UCSD-AML1 (cell line): ENCODE measurements around the gene IL4R.
"Not testable (repeated sequence)": the region's sequence is repeated elsewhere in the genome, so short reads cannot be mapped to it uniquely, and the experiment has no call there.

Source experiments
- DNase-seq: peaks from one replicate; lab custom pipeline; 2025; ENCODE audit not compliant: unreplicated experiment; lab: John Stamatoyannopoulos, UW

IL4R gene

DNA sequence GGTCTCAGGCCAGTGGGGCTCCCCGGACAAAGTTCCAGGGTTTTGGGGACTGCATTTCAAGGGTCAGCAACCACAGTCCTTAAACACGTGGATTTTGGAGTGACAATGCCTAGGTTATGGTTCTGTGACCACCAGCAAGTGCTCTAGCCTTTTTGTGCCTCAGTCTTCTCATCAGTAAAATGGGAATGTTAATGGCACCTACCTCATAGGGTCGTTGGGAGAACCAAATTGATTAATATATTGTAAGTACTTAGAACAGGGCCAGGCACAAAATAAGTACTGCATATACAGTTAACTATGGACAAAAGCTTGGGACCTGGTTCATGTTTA, 13.8 kb downstream of the IL4R start:
- DNase-seq = no peak

GRCh38 chr16:27328937-27329336, 15.2 kb downstream of the IL4R start:
- no peak for DNase-seq

DNA sequence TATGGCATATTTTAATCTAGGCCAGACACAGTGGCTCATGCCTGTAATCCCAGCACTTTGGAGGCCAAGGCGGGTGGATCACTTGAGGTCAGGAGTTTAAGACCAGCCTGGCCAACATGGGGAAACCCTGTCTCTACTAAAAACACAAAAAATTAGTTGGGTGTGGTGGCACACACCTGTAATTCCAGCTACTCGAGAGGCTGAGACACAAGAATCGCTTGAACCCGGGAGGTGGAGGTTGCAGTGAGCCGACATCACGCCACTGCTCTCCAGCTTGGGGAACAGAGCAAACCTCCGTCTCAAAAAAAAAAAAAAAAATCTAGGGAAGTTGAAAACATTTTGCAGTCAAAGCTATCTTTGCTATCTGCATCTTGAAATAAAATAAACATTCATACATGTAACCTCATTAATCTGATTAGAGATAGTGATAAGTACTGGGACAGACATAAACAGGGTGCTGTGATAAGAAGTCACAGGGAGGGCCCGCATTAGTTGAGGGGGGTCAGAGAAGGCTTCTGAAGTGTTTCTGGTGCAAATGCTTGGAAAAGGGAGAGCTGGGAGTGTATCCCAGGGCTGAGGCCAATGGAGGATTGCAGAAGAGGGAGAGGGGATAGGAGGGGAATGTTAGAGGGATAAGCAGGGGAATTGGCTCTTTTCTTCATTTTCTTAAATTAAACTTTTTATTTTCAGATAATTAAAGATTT, 15.8 kb downstream of the IL4R start:
- not testable (repeated sequence) for DNase-seq

GRCh38 chr16:27330542-27330941, 16.8 kb downstream of the IL4R start:
- DNase-seq = no peak

GRCh38 chr16:27332105-27332504, 18.3 kb downstream of the IL4R start:
- DNase-seq = no peak

- no peak for DNase-seq
Observed at GRCh38 chr16:27333104-27333503, 19.3 kb downstream of the IL4R start.

DNA sequence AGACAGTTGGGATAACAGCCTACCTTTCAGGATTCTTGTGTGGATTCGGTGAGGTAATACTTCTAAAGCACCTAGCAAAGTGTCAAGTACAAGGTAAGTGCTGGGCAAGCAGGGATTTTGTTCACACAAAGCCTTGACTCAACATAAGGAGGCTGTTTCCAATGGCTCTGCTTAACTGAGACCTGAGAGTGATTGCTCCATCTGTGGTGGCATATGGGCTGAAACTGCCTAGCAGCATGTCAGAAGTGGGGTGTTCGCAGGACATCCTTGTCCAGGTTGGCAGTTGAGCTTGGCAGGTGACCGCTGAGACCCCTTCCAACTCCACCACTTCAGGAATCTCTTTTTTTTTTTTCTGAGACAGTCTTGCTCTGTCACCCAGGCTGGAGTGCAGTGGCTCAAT, 19.8 kb downstream of the IL4R start:
- DNase-seq = no peak

DNA sequence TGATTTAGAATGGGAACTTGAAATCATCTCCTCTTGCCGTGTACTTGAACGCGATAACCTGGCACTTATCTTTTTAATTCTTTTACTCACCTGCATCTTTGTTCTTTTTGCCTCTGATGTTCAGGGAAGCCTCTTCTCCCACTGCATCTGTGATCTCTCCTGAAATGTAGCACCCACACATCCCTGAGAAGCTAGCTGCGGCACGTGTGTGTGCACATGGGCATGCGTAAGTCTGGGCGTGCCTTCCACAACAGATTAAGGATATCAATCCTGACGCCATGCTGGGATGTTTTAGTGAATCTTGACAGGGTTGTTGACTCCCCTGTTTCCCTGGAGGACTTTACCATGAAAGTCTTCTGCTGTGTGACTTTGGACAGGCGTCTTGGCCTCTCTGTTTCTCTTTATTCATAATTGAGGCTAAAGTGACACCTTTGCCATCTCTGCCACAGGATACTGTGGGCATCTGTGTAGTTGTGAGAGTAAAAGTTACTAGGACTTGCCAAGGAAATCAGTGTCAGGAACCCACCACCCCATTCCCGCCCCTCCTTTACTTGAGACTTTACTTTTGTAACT, 20.5 kb downstream of the IL4R start:
- no peak for DNase-seq

DNA sequence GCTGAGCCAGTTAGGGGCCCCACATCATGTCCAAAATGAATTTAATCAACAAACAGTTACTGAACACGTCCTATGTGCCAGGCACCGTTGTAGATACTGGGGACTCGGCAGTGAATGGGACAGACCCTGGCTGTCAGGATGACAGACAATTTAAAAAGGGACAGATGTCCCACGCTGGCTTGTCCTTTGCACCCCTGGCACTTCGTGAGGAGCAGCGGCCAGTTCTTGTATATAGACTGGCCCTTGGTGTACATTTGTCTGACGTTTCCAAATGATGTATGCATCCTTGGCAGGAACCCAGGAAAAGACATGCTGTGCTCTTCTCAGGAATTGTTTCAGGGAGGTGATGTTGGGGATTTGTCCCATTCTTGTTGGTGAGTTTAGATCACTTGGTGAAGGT, 21.1 kb downstream of the IL4R start:
- no peak for DNase-seq

- no peak for DNase-seq
Observed at GRCh38 chr16:27335349-27336053, 21.7 kb downstream of the IL4R start.

GRCh38 chr16:27337024-27337423, 23.2 kb downstream of the IL4R start:
- no peak for DNase-seq

DNA sequence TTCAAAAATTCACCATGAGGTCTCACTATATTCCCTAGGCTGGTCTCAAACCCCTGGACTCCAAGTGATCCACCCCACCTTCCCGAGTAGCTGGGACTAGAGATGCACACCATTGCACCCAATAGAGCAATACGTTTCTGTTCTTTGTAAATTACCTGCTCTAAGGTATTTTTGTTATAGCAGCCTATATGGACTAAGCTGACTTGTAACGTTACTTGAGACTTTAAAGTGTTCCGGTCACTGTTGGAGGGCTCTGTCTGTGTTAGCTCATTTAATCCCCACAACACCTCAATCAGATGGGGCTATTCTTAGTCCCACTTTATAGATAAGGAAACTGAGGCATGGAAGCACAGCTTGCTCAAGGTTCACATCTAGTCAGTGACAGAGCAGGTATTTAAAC, 25.4 kb downstream of the IL4R start:
- DNase-seq = no peak

DNA sequence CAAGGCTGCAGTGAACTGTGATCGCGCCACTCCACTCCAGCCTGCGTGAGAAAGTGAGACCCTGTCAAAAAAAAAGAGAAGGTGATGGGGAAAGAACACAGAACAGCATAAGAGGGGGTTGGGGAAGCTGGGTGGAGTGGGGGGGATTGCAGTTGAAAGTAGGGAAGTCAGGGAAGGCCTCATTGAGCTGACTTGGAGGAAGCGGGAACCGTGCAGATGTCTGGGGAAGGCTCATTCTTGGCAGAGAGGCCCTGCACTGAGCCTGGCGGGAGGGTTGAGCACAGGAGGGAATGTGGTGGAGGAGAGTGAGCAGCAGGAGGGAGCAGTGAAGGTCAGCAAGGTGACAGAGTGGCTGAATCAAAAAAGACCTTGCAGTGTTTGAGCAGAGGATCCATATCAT, 26.9 kb downstream of the IL4R start:
- no peak for DNase-seq

DNA sequence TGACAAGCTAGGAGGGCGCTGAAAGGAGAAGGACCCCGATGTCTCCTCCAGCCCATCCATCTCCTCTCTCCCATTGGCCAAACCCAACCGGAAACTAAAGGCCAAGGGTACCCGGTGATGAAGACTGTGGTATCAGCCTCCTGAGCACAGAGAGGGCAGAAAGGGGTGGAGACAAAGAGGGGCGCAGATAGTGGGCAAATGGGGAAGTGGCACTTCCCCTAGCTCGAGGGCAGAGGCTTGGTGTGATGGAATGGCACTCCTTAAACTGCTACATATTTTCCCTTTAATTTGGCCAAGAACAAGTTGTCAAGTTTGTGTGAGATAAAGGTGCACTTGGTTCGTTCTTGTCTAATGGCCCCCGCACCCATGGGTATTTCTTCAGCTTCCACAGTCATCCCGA, 27.8 kb downstream of the IL4R start:
- no peak for DNase-seq

- no peak for DNase-seq
Observed at GRCh38 chr16:27341971-27342370, 28.2 kb downstream of the IL4R start.

GRCh38 chr16:27344721-27345120, 30.9 kb downstream of the IL4R start:
- DNase-seq = no peak

GRCh38 chr16:27345201-27345600, 31.4 kb downstream of the IL4R start:
- no peak for DNase-seq

GRCh38 chr16:27346819-27347218, 33.0 kb downstream of the IL4R start:
- no peak for DNase-seq

DNA sequence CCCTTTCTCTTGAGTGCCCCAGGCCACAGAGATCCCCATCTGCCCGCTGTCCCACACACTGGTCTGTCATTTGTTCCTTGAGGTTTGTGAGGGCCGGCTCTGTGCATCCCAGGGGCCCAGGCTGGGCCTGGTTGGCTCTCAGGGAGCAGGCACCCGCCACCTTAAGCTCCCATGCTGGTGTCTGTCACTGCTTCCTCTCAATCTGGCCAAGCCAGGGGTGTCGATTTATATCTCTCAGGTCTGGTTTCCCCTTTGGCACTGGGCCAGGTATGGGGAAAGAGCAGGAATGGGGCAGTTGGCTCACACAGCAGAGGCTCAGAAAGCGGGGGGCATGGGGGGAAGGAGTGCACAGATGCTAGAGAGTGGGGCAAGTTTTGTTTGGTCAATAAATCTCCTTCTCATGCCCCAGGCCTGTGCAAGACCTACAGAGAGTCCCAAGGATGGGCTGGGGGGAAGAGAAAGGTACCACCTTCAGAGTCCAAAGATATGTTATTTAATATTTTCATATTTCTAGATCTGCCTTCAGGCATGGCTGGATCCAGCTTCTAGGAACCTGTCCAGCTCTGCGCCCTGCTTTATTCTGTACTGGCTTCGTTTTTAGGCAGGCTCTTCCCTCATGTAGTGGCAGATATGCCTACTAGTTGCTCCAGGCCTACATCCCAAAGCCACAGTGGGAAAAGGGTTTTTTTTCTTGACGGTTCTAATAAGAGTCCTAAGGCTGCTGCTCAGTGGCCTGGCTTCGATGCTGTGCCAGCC, 34.3 kb downstream of the IL4R start:
- DNase-seq = no peak

GRCh38 chr16:27349276-27349675, 35.5 kb downstream of the IL4R start:
- DNase-seq = no peak

GRCh38 chr16:27350006-27350405, 36.2 kb downstream of the IL4R start:
- no peak for DNase-seq

DNA sequence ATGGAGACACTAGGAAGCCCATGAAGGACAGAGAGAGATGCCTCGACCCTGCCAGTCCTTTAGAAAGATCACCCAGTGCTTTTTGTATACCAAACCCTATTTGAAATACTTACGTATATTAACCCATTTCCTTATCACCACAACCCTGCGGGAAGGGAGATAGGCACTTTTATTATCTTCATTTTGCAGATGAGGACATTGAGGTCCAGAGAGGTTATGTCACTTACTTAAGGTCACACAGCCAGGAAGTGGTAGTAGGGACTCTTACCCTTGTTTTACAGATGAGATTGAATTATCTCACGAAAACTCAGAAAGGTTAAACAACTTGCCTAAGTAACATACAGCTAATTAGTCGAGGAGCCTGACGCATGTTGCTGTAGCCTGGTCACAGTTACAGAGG, 38.2 kb downstream of the IL4R start:
- no peak for DNase-seq
